HG02938 (cell line): ENCODE results near the gene CENPP.
"Not testable (repeated sequence)": the region's sequence is repeated elsewhere in the genome, so short reads cannot be mapped to it uniquely, and the experiment has no call there.

ENCODE experiments used
- ATAC-seq: cut with Tn5 transposase; IDR thresholded peaks from one replicate; pipeline ENCODE4 v1.9.1; 2021; ENCODE audit warnings: mild to moderate bottlenecking, moderate library complexity; ENCODE audit not compliant: unreplicated experiment

The CENPP gene

GRCh38 chr9:92610470-92611420 lies 285.0 kb downstream of the CENPP start:
- no peak for ATAC-seq

DNA sequence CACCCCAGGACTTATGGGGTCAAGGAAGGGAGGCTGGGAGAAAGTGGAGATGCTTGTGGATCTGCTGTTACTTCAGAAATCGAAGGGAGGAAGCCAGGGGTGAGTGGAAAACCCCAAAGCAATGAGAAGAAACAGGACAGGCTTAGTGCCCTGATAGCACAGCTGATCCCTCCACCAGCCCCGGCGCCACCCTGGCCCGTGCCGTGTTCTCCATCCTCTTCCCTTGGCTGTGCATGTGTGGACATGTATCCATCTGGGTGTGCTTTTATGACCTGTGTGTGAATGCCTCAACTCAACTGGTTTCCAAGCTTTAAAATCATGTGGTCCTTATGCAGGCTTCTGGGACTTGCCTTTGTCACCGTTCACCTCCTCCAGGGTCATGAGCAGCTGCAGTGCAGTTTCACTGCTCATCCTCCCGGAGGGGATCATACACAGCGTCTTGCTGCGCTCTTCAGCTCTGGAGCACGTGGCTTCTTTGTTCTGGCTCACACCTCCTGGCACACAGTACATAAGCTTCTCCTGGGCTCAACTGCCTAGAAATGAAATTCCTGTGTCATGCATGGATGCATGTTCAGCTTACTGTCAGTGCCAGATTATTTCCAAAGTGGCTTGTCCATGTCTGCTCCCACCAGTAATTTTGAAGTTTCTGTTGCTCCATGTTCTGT lies 286.0 kb downstream of the CENPP start:
- ATAC-seq, result no peak

- ATAC-seq, result no peak
Measured at GRCh38 chr9:92612292-92612691, 286.5 kb downstream of the CENPP start.

DNA sequence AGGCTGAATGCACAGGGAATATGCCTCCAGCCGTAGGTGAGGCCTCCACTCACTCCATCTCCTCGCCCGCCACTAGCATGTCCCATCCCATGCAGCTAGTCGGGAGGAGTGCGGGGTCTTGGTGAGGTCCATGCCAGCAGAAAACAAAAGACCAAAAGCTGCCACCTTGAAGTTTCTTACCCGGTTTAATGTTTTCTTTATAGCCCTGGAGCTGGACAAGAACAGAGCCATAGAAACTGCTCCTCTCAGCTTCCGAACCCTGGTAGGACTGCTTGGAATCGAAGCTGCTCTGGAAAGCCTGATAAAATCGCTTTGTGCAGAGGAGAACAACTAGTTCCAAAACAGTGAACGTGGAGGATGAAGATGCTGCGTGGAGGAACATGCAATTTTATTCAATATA lies 287.1 kb downstream of the CENPP start:
- ATAC-seq, result no peak

DNA sequence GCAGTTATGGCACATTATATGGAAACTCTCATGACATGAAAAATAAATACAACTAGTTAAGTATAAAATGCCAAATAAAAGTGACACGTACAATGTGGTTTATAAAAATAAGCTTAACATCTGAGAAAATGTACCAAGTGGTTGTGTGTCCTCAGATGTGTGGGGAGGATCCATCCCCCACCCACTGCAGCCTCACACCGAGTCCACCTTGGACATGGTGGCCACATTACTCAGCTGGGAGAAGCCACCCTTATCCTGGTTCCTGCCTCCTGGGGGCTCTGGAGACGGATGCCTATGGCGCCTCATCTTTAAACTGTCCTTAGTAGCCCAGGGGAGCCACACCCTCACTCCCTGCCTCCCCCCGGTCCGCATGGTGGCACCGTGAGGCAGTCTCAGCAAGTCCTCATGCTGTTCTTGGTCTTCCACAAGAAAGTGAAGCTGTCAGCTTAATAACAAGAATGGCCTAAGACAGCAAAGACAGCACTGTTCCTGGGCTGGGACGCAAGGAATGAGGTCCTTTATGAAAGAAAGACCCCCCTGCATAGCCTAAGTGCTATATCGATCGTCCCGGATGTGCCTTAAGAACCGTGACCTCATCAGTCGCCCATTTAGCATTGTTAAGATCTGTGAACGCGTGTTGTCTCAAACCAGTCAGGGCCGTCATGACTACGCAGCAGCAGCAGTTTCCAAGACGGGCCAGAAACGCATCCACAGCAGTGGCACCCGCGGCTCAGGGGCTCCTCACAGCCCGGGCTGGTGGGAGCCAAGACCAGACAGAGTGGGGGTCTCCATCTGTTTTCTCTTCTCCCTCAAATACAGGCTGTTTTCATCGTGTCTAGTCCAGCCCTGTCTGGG lies 287.7 kb downstream of the CENPP start:
- ATAC-seq, result no peak

DNA sequence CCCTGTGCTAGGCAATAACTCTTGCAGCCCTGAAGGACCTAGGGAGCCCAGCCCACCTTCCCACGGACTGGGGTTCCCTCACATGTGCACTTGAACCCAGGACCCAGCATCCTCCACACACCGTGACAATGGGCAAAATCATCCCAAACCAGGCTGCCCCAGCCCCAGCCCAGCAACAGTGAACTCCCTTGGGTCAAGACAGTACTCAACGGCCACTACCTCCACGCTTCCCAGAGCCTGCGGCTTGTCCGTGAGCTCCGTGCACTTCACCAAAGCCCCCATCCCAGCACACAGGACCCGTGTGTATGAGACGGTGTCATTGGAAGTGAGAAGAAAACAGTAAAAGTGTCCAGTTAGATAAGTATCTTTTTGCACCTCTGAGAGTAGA lies 288.4 kb downstream of the CENPP start:
- ATAC-seq, result no peak

DNA sequence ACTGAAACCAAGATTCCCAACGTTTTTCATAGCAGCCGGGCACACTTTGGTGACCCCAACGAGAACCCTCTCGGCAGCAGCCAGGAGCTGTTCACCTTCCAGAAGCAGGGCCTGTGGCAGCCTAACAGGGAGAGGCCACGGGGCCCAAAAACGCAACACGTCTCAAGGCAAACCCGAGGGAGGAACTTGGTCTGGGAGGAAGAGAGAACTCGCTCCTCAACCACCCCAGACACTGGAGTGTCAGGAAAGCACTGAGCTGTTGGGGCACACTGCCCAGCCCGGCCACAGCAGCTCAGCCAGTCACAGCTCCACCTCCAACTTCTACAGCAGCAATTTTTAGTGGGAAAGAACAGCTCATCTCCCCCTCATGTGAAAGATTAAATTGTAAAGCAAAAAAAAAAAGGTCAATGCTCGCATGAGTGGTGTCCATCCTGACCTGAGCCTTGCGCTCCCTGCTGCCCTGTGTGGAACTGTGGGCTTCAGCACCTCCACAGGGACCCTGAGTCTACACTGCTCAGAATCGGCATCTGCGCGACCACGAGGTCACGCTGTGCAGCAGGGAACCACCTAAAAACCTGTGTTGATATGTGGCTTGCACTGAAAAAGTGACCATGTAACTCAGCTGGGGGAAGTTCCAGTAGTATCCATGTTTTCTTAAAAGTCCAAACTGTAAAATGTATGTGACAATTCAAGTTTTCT lies 289.2 kb downstream of the CENPP start:
- ATAC-seq, result no peak

DNA sequence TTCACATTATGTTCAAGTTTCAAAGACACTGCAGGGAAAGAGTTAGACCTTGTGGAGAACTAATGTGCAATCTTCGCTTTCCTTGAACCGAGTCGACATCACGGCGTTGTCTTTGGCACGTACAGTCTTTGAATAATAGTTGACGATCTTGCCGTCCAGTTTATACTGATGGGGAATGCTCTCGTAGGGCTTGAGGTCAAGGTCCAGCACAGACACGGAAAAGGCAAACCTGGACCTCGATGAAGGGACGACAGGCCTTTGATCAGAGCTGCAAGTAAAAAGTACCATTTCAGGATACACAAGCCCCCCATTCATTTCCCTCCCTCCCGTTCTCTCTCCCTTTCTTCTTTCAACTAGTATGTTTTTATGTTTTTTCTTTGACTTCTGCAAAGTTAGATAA lies 290.0 kb downstream of the CENPP start:
- no peak for ATAC-seq

DNA sequence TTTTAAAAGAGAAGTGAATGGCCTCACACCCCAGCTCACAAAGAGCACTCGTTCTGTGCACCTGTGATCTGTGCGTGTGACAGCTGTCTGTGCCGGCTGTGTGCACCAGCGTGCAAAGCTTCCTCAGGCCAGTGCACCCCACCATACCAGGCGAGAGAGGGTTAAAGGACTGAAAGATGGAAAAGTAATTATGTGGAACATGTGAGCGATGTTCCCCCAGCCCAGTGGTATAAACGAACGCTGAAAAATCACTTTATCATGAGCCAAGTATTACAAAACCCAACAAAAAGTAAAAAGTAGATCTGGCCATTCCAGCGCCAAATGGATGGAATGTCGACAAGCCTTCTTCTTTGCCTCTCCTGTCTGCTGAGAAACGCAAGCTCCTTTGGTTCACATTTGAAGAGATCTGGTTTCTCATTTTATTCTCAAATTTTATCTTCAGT lies 290.5 kb downstream of the CENPP start:
- ATAC-seq, result no peak

- ATAC-seq, result no peak
Measured at GRCh38 chr9:92616655-92617111, 290.9 kb downstream of the CENPP start.

DNA sequence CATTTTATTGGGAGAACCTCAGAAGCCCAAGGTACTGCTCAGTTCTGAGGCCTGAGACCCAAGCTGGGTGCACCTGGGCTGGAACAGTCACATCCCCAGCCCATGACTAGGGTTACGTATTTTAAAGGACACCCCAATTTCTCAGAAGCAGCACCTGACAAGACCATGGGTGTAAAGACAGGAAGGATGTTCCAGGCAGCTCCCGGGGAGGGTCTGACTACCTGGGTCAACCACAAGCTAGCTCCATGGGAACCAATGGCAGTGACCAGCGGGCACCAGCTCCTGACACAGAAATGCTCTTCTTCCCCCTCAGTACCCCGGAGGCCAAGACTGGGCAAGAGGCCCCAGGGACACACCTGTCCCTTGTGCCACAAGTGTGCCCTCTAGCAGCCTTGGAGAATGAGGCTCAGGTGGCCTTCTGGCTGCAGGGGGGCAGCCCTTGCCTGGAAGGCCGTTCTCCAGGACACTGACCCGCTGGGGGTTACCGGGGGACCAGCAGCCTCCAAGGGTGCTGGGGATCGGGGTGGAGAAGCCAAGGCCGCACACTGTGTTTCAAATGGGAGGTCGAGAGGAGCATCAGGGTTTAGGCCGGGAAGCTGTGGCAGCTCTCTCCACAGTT lies 291.6 kb downstream of the CENPP start:
- no peak for ATAC-seq

DNA sequence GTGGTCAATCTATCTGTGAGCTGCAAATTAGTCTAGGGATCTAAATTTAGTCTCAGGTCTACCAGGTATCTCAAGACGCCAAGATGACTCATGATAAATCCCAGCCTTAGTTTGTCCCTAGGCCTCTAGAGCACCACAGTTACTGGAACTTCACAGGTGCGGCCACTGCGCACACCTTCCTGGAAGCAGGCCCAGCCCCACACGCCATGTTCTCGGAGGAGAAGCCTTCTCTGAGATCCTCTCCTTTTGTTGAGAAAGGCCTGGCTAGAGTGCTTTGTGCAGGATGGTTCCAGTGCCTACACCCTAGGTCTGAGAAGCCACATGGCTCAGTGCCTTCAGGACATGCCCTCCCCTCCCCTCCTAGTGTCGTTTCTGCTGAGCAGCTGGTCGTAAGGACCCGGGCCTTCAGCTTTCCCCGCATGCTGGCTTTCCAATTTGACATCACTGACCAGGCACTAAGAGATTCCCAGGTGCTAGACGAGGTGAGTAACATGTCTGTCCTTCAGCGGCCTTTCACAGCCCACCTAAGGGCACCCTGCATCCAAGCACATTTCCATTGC lies 292.3 kb downstream of the CENPP start:
- ATAC-seq, result no peak

DNA sequence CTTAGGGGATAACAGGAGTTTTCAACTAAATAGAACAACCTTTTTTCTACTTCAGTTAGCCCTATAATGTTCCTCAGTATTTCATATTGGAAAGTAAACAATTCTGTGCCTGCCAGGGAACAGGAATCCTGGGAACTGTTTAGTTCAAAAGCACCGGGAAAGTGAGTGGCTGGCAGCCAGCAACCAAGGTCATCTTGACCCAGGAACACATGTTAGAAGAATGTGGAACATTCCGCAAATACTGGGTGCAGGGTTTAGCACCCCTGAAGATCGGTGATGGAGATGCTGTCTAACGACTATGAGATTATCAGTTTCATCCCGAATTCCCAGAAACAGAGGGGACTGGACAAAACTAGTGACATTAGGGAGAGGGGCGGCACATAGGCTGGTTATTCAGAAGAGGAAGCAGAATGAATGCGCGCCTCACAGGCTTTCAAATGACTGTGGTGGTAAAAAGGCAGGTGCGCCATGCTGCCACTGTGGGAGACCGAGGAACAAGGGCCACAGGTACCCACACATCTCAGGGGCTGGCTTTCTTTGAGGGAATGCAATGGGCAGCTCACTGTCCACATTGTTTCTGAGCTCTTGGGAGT lies 293.0 kb downstream of the CENPP start:
- ATAC-seq, result no peak

DNA sequence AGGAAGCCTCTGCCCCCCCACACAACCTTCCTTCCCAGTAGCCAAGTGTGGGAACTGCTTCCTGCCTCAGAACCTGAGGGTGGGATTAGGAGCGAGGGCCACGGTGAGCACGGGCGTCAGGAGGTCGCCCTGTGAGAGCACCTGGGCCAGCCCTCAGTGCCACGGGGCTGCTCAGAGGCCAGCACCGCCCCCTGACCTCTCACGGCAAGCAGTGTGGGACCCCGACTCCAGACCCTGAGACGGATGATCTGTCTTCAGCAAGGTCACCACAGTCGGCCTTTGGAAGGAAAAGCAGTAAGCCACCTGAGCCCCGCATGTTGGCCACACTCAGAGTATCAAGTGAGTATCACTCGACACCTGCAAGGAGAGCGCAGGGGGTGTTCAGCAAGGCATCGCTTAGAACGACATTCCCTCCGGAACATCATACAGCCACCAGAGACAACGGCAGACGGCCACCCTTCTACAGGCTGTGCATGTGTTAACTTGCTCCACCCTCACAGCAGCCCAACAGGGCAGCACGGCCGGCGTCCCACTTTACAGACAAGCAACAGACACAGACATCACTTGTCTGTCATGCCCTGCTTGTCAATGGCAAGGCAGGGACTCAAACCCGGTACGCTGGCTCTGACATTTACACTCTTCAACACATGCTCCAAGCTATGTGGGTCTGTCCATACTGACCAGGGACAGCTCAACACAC lies 294.0 kb downstream of the CENPP start:
- no peak for ATAC-seq

DNA sequence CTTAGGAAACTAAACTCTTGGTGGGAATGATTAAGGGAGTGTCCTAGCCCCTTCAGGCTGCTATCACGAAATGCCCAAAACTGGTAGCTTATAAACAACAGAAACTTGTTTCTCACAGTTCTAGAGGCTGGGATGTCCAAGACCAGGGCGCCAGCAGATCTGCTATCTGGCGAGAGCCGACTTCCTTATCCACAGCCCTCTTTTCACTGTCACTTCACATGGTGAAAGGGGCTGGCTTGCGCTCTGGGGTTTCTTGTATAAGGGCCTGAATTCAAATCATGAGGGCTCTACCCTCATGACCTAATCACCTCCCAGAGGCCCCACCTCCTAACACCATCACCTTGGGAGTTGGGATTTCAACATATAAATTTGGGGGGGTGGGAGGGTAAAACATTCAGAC lies 295.1 kb downstream of the CENPP start:
- no peak for ATAC-seq

GRCh38 chr9:92623936-92624335 lies 298.2 kb downstream of the CENPP start:
- ATAC-seq, result not testable (repeated sequence)

DNA sequence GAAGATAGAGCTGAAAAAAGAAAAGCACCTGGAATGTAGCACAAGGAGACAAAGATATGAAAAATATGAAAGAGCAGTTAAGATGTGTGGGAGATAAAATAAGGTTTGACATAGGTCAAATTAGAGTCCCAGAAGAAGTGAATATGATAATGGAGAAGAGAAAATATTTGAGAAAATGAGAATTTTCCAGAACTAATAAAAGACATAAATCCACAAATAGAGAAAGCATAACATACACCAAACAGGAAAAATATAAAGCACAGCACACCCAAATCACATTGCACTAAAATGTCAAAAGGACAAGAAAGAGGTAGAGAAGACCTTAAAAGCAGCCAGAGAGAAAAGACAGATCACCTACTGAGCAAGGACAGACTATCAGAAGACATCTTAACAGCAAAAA lies 300.7 kb downstream of the CENPP start:
- ATAC-seq, result no peak

DNA sequence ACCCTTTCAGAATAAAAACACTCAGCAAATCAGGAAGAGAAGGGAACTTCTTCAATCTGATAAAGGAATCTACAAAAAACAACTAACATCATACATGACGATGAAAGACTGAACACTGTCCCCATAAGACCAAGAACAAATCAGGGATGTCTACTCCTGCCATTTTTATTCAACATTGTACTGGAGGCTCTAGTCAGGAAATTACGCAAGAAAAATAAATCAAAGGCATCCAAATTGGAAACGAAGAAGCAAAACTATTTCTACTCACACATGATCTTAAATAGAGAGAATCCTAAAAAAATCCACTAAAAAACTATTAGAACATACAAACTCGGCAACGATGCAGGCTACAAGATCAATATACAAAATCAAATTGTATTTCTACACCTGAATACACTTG lies 301.9 kb downstream of the CENPP start:
- no peak for ATAC-seq
